ENCODE measurements around the gene EPS8L3.

EPS8L3 gene

GRCh38 chr1:109805486-109806165 is 41.9 kb upstream of the EPS8L3 start:
- no peaks in the 10 kb centered on the region for H3K36me3 ChIP-seq (replicated peaks; ENCODE audit: insufficient read depth, low read length)
- H2AFZ ChIP-seq (ENCODE audit: low read length): no peak overlapping the region
- TF ChIP-seq EZH2 (optimal IDR thresholded peaks at IDR 0.05; ENCODE audit: low read depth, low read length) (no peak), CTCF (IDR thresholded peaks at IDR 0.05; ENCODE audit: low read length) (no peak), EZH2phosphoT487 (IDR thresholded peaks at IDR 0.05; ENCODE audit: low read length) (no peak)
- DNase-seq: no peak
- H3K27me3 ChIP-seq (replicated peaks; ENCODE audit: insufficient read depth, low read length): no peaks in the 10 kb centered on the region
- no peak overlapping the region for H3K27ac ChIP-seq (ENCODE audit: low read length)
- no peaks in the 10 kb centered on the region for H3K79me2 ChIP-seq (ENCODE audit: low read length)
- H3K9me2 ChIP-seq (replicated peaks; ENCODE audit: insufficient read depth, low read length): no peaks in the 10 kb centered on the region
- no peaks in the 10 kb centered on the region for H3K9me3 ChIP-seq (replicated peaks; ENCODE audit: insufficient read depth, low read length)
- H3K4me2 ChIP-seq (ENCODE audit: low read depth, low read length): no peak overlapping the region
- H3K9ac ChIP-seq (ENCODE audit: low read length): no peak overlapping the region
- peaks cover 31% of the 10 kb centered on the region for H3K4me1 ChIP-seq (ENCODE audit: low read length)
- no peaks in the 10 kb centered on the region for H4K20me1 ChIP-seq (ENCODE audit: insufficient read depth, low read length)
- H3F3A ChIP-seq (ENCODE audit: insufficient read depth, low read length): peaks cover 26% of the 10 kb centered on the region
- no peak overlapping the region for H3K4me3 ChIP-seq (ENCODE audit: low read length)

- no peaks in the 10 kb centered on the region for H3K9me3 ChIP-seq (replicated peaks; ENCODE audit: insufficient read depth, low read length)
- H3K36me3 ChIP-seq (replicated peaks; ENCODE audit: insufficient read depth, low read length): no peaks in the 10 kb centered on the region
- TF ChIP-seq CTCF (IDR thresholded peaks at IDR 0.05; ENCODE audit: low read length): no peak
- no peak for TF ChIP-seq EZH2 (optimal IDR thresholded peaks at IDR 0.05; ENCODE audit: low read depth, low read length)
- no peak for TF ChIP-seq EZH2phosphoT487 (IDR thresholded peaks at IDR 0.05; ENCODE audit: low read length)
- peaks cover 26% of the 10 kb centered on the region for H3F3A ChIP-seq (ENCODE audit: insufficient read depth, low read length)
- no peaks in the 10 kb centered on the region for H3K9me2 ChIP-seq (replicated peaks; ENCODE audit: insufficient read depth, low read length)
- H3K4me2 ChIP-seq (ENCODE audit: low read depth, low read length): no peak overlapping the region
- no peaks in the 10 kb centered on the region for H4K20me1 ChIP-seq (ENCODE audit: insufficient read depth, low read length)
- DNase-seq: no peak
- peaks cover 31% of the 10 kb centered on the region for H3K4me1 ChIP-seq (ENCODE audit: low read length)
- no peak overlapping the region for H3K4me3 ChIP-seq (ENCODE audit: low read length)
- no peak overlapping the region for H3K9ac ChIP-seq (ENCODE audit: low read length)
- H3K27ac ChIP-seq (ENCODE audit: low read length): no peak overlapping the region
- H3K27me3 ChIP-seq (replicated peaks; ENCODE audit: insufficient read depth, low read length): no peaks in the 10 kb centered on the region
- no peaks in the 10 kb centered on the region for H3K79me2 ChIP-seq (ENCODE audit: low read length)
- H2AFZ ChIP-seq (ENCODE audit: low read length): no peak overlapping the region
These were observed 40.9 kb upstream of the EPS8L3 start for GRCh38 chr1:109804660-109805059.

- Histone ChIP-seq H3F3A (ENCODE audit: insufficient read depth, low read length) (peaks cover 26% of the 10 kb centered on the region), H4K20me1 (ENCODE audit: insufficient read depth, low read length) (no peaks in the 10 kb centered on the region), H3K9me3 (replicated peaks; ENCODE audit: insufficient read depth, low read length) (no peaks in the 10 kb centered on the region), H2AFZ (ENCODE audit: low read length) (no peak overlapping the region), H3K79me2 (ENCODE audit: low read length) (no peaks in the 10 kb centered on the region), H3K27ac (ENCODE audit: low read length) (peak overlapping the region; percentile 98; the same call in 1 of the 2 replicates), H3K9ac (ENCODE audit: low read length) (no peak overlapping the region), H3K36me3 (replicated peaks; ENCODE audit: insufficient read depth, low read length) (no peaks in the 10 kb centered on the region), H3K9me2 (replicated peaks; ENCODE audit: insufficient read depth, low read length) (no peaks in the 10 kb centered on the region), H3K4me2 (ENCODE audit: low read depth, low read length) (peak overlapping the region; percentile 52; the same call in 1 of the 2 replicates), H3K4me1 (ENCODE audit: low read length) (peaks cover 31% of the 10 kb centered on the region), H3K27me3 (replicated peaks; ENCODE audit: insufficient read depth, low read length) (no peaks in the 10 kb centered on the region), H3K4me3 (ENCODE audit: low read length) (no peak overlapping the region)
- no peak for DNase-seq
- TF ChIP-seq CTCF (IDR thresholded peaks at IDR 0.05; ENCODE audit: low read length) (no peak), EZH2 (optimal IDR thresholded peaks at IDR 0.05; ENCODE audit: low read depth, low read length) (no peak), EZH2phosphoT487 (IDR thresholded peaks at IDR 0.05; ENCODE audit: low read length) (no peak)
These were observed 40.2 kb upstream of the EPS8L3 start for GRCh38 chr1:109803901-109804331.

Measured in MM.1S (cell line).